ENCODE data around the gene ZNRF3. TPM values are rescaled to one million over a fixed set of nuclear protein-coding genes. Genes with fewer than 3 reads are reported as not detected.

Gene ZNRF3
- total RNA-seq, 6 donors from 2014 or later = 11.4 to 16.9 (median 14.4) TPM

GRCh38 chr22:28918550-28919271, 35.3 kb downstream of the ZNRF3 start:
- ATAC-seq (ENCODE audit: low FRiP score in 2 of 2) = no peak
- Histone ChIP-seq H3K9me3 (no peaks in the 10 kb centered on the region), H3K36me3 (no peaks in the 10 kb centered on the region), H3K27me3 (no peaks in the 10 kb centered on the region), H3K4me1 (peaks cover 27 to 60% (median 45%) of the 10 kb centered on the region in 4 donors), H3K4me3 (no peak overlapping the region), H3K27ac (peak overlapping the region; percentile 23 to 75 (median 68))
- TF ChIP-seq EP300 (IDR thresholded peaks at IDR 0.05) (no peak), POLR2A (IDR thresholded peaks at IDR 0.05) (no peak), POLR2AphosphoS5 (IDR thresholded peaks at IDR 0.05) (no peak), CTCF (IDR thresholded peaks at IDR 0.05) (no peak)
- no peak for DNase-seq
- WGBS, 2 donors = 44 to 46% methylated on average over 6 of the region's 6 CpGs

- no peak for ATAC-seq (ENCODE audit: low FRiP score in 2 of 2)
- DNase-seq = no peak
- H3K27ac ChIP-seq = peak overlapping the region in 1 of 4 donors; percentile 17
- no peaks in the 10 kb centered on the region for H3K36me3 ChIP-seq
- no peaks in the 10 kb centered on the region for H3K9me3 ChIP-seq
- no peak overlapping the region for H3K4me3 ChIP-seq
- WGBS, 2 donors = 71 to 73% methylated on average over 7 of the region's 7 CpGs
- H3K27me3 ChIP-seq = no peaks in the 10 kb centered on the region
- H3K4me1 ChIP-seq = peaks cover 27 to 65% (median 43%) of the 10 kb centered on the region in 4 donors
- TF ChIP-seq POLR2AphosphoS5 (IDR thresholded peaks at IDR 0.05) (no peak), CTCF (IDR thresholded peaks at IDR 0.05) (no peak), POLR2A (IDR thresholded peaks at IDR 0.05) (no peak), EP300 (IDR thresholded peaks at IDR 0.05) (no peak)
Observed at GRCh38 chr22:28920757-28921584, 37.6 kb downstream of the ZNRF3 start.

- no peaks in the 10 kb centered on the region for H3K9me3 ChIP-seq
- no peak for ATAC-seq (ENCODE audit: low FRiP score in 2 of 2)
- H3K4me3 ChIP-seq = no peak overlapping the region
- 59 to 63% methylated on average over 1 of the region's 1 CpG for WGBS, 2 donors
- TF ChIP-seq POLR2A (IDR thresholded peaks at IDR 0.05) (no peak), POLR2AphosphoS5 (IDR thresholded peaks at IDR 0.05) (no peak), EP300 (IDR thresholded peaks at IDR 0.05) (no peak), CTCF (IDR thresholded peaks at IDR 0.05) (no peak)
- no peak for DNase-seq
- no peak overlapping the region for H3K27ac ChIP-seq
- H3K4me1 ChIP-seq = peaks cover 25 to 59% (median 40%) of the 10 kb centered on the region in 4 donors
- no peaks in the 10 kb centered on the region for H3K36me3 ChIP-seq
- H3K27me3 ChIP-seq = no peaks in the 10 kb centered on the region
Observed at GRCh38 chr22:28921585-28921879, 38.2 kb downstream of the ZNRF3 start.

- ATAC-seq (ENCODE audit: low FRiP score in 2 of 2) (no peak), DNase-seq (no peak)
- Histone ChIP-seq H3K4me1 (peaks cover 13 to 54% (median 29%) of the 10 kb centered on the region in 4 donors), H3K27me3 (no peaks in the 10 kb centered on the region), H3K4me3 (no peak overlapping the region), H3K27ac (peak overlapping the region in 3 of 4 donors; percentile 12 to 46 (median 18)), H3K36me3 (no peaks in the 10 kb centered on the region), H3K9me3 (no peaks in the 10 kb centered on the region)
- WGBS, 2 donors = 61 to 66% methylated on average over 8 of the region's 8 CpGs
- TF ChIP-seq EP300 (IDR thresholded peaks at IDR 0.05) (no peak), POLR2A (IDR thresholded peaks at IDR 0.05) (no peak), CTCF (IDR thresholded peaks at IDR 0.05) (no peak), POLR2AphosphoS5 (IDR thresholded peaks at IDR 0.05) (no peak)
Observed at GRCh38 chr22:28922540-28923244, 39.3 kb downstream of the ZNRF3 start.

Data from upper lobe of left lung (tissue), 6 donors.